ENCODE measurements around the gene CAV1. TPM values are rescaled to one million over a fixed set of nuclear protein-coding genes. Genes with fewer than 3 reads are reported as not detected.

The CAV1 gene
- total and polyA plus RNA-seq, 2 of the 13 experiments (the other 11 are each of a cell fraction or from before 2014, with no cell fraction given), result 0.40 TPM; not detected in 1

- in situ Hi-C loops (cut with HindIII; ENCODE audit: extremely low pct_ligation_motif_present, low pct_unique_long_range_greater_than_20kb), result no loop called here
- no peak overlapping the region for H3K9ac ChIP-seq (ENCODE audit: insufficient read depth, low read depth, low read length)
- no TSS peak for BruUV-seq (replicated peaks)
- H3K4me3 ChIP-seq (replicated peaks in 1 of 3; ENCODE audit: insufficient read depth in 1 of 3, low read depth in 2 of 3, low read length in 3 of 3), result no peak overlapping the region
- intact Hi-C loops (cut with micrococcal nuclease; ENCODE audit: unreplicated experiment), result no loop called here
- H3K27me3 ChIP-seq (ENCODE audit: control insufficient read depth in 1 of 2, insufficient read depth in 2 of 2, low read length in 2 of 2), result no peaks in the 10 kb centered on the region
- ChIA-PET POLR2A (no interaction called here), CTCF (ENCODE audit: low intra/inter-chr PET ratio, low total read pairs) (no interaction called here)
- H3K36me3 ChIP-seq (replicated peaks in 1 of 2; ENCODE audit: control insufficient read depth in 1 of 2, insufficient read depth in 2 of 2, low read length in 2 of 2), result no peaks in the 10 kb centered on the region
- no peaks in the 10 kb centered on the region for H3K9me3 ChIP-seq (ENCODE audit: low read length)
- H3K79me2 ChIP-seq (ENCODE audit: insufficient read depth, low read length), result no peaks in the 10 kb centered on the region
- 33% methylated on average over 1 of the region's 1 CpG for WGBS (ENCODE audit: low lambda C conversion rate)
- no peak for DNase-seq (ENCODE audit: low spot score)
- no peak overlapping the region for H3K27ac ChIP-seq (ENCODE audit: extremely low read length, insufficient read depth, low read length)
- H3K4me2 ChIP-seq (ENCODE audit: low read depth, low read length), result no peak overlapping the region
- H3K4me1 ChIP-seq (ENCODE audit: insufficient read depth, low read length), result no peaks in the 10 kb centered on the region
- no peak for FAIRE-seq
- no peak overlapping the region for H2AFZ ChIP-seq (ENCODE audit: low read length)
- no peaks in the 10 kb centered on the region for H4K20me1 ChIP-seq (ENCODE audit: insufficient read depth, low read length)
- no peak for ATAC-seq
- no peak for TF ChIP-seq ZNF337 (CRISPR knock-in tag; IDR thresholded peaks at IDR 0.05; ENCODE audit: borderline replicate concordance, low read depth)
These were observed 19.7 kb downstream of the CAV1 start for GRCh38 chr7:116544487-116544886.

GRCh38 chr7:116545411-116545993 is 20.7 kb downstream of the CAV1 start:
- Histone ChIP-seq H3K36me3 (replicated peaks in 1 of 2; ENCODE audit: control insufficient read depth in 1 of 2, insufficient read depth in 2 of 2, low read length in 2 of 2) (no peaks in the 10 kb centered on the region), H3K9ac (ENCODE audit: insufficient read depth, low read depth, low read length) (no peak overlapping the region), H2AFZ (ENCODE audit: low read length) (no peak overlapping the region), H3K4me1 (ENCODE audit: insufficient read depth, low read length) (no peaks in the 10 kb centered on the region), H3K4me3 (replicated peaks in 1 of 3; ENCODE audit: insufficient read depth in 1 of 3, low read depth in 2 of 3, low read length in 3 of 3) (no peak overlapping the region), H3K4me2 (ENCODE audit: low read depth, low read length) (no peak overlapping the region), H3K27ac (ENCODE audit: extremely low read length, insufficient read depth, low read length) (no peak overlapping the region), H4K20me1 (ENCODE audit: insufficient read depth, low read length) (no peaks in the 10 kb centered on the region), H3K79me2 (ENCODE audit: insufficient read depth, low read length) (no peaks in the 10 kb centered on the region), H3K9me3 (ENCODE audit: low read length) (no peaks in the 10 kb centered on the region), H3K27me3 (ENCODE audit: control insufficient read depth in 1 of 2, insufficient read depth in 2 of 2, low read length in 2 of 2) (no peaks in the 10 kb centered on the region)
- DNase-seq (ENCODE audit: low spot score), result no peak
- 13% methylated on average over 6 of the region's 6 CpGs for WGBS (ENCODE audit: low lambda C conversion rate)
- POLR2A ChIA-PET, result no interaction called here
- in situ Hi-C loops (cut with HindIII; ENCODE audit: extremely low pct_ligation_motif_present, low pct_unique_long_range_greater_than_20kb) (no loop called here), intact Hi-C loops (cut with micrococcal nuclease; ENCODE audit: unreplicated experiment) (no loop called here)
- no peak for ATAC-seq
- FAIRE-seq, result no peak
- CTCF ChIA-PET (ENCODE audit: low intra/inter-chr PET ratio, low total read pairs), result no interaction called here
- BruUV-seq (replicated peaks), result no TSS peak
- TF ChIP-seq ZBTB38 (CRISPR knock-in tag; IDR thresholded peaks at IDR 0.05), result no peak
- TF ChIP-seq ZNF746 (CRISPR knock-in tag; IDR thresholded peaks at IDR 0.05), result no peak
- TF ChIP-seq NFKBIZ (CRISPR knock-in tag; IDR thresholded peaks at IDR 0.05), result no peak
- no peak for TF ChIP-seq ZNF609 (CRISPR knock-in tag; IDR thresholded peaks at IDR 0.05; ENCODE audit: borderline replicate concordance)
- no peak for TF ChIP-seq ZNF256 (CRISPR knock-in tag; conservative IDR thresholded peaks at IDR 0.05)
- TF ChIP-seq DMAP1 (CRISPR knock-in tag; IDR thresholded peaks at IDR 0.05), result no peak
- TF ChIP-seq ZC3H4 (CRISPR knock-in tag; IDR thresholded peaks at IDR 0.05; ENCODE audit: borderline replicate concordance), result no peak
- TF ChIP-seq ZNF225 (CRISPR knock-in tag; IDR thresholded peaks at IDR 0.05), result no peak
- TF ChIP-seq ISX (CRISPR knock-in tag; conservative IDR thresholded peaks at IDR 0.05), result no peak
- TF ChIP-seq ZBTB34 (CRISPR knock-in tag; IDR thresholded peaks at IDR 0.05), result no peak
- TF ChIP-seq ZNF75D (CRISPR knock-in tag; IDR thresholded peaks at IDR 0.05; ENCODE audit: borderline replicate concordance), result no peak

Measured in HepG2 (cell line).